ENCODE data around the gene DHRS11.

Gene DHRS11

GRCh38 chr17:36591434-36592315, at the start of gene DHRS11:
DHRS11 (plus strand) TSS chr17:36591879; CDS start chr17:36592010, 131 bp downstream.
- peak; percentile 9 to 35 for DNase-seq

GRCh38 chr17:36542755-36543154, 48.9 kb upstream of the DHRS11 start:
- DNase-seq = no peak

GRCh38 chr17:36544044-36544306, 47.7 kb upstream of the DHRS11 start:
- DNase-seq = peak in 1 of 2 donors; percentile 73

GRCh38 chr17:36544307-36545076, 47.2 kb upstream of the DHRS11 start, which contains the start of gene GGNBP2:
GGNBP2 (plus strand) TSS chr17:36544919; CDS start chr17:36545725, 806 bp downstream.
- DNase-seq = peak; percentile 84 to 97

- no peak for DNase-seq
Observed at GRCh38 chr17:36545077-36545464, 46.6 kb upstream of the DHRS11 start.

- DNase-seq = peak; percentile 90 to 97
Observed at GRCh38 chr17:36545465-36546417, 45.9 kb upstream of the DHRS11 start.

GRCh38 chr17:36546418-36547093, 45.1 kb upstream of the DHRS11 start:
- DNase-seq = no peak

GRCh38 chr17:36547776-36548175, 43.9 kb upstream of the DHRS11 start:
- DNase-seq = no peak

- DNase-seq = peak in 1 of 2 donors; percentile 25
Observed at GRCh38 chr17:36550491-36551417, 40.9 kb upstream of the DHRS11 start.

GRCh38 chr17:36553459-36553858, 38.2 kb upstream of the DHRS11 start:
- DNase-seq = no peak

GRCh38 chr17:36566081-36566480, 25.6 kb upstream of the DHRS11 start:
- no peak for DNase-seq

GRCh38 chr17:36575028-36575427, 16.7 kb upstream of the DHRS11 start:
- DNase-seq = no peak

GRCh38 chr17:36576793-36577192, 14.9 kb upstream of the DHRS11 start:
- no peak for DNase-seq

GRCh38 chr17:36578671-36579070, 13.0 kb upstream of the DHRS11 start:
- no peak for DNase-seq

GRCh38 chr17:36583787-36584186, 7.9 kb upstream of the DHRS11 start:
- no peak for DNase-seq

- no peak for DNase-seq
Observed at GRCh38 chr17:36586138-36586537, 5.5 kb upstream of the DHRS11 start.

GRCh38 chr17:36590082-36590481, 1.6 kb upstream of the DHRS11 start:
- DNase-seq = no peak

GRCh38 chr17:36592316-36592715, 637 bp downstream of the DHRS11 start:
- DNase-seq = no peak

GRCh38 chr17:36592716-36593321, 1.1 kb downstream of the DHRS11 start:
- no peak for DNase-seq

GRCh38 chr17:36593656-36594316, 2.1 kb downstream of the DHRS11 start:
- DNase-seq = no peak
